C4-2B (cell line): ENCODE measurements around the gene KAT8.

Experiments
- CTCF ChIP-seq: fragments of 450-650 bp; conservative IDR thresholded peaks from 2 replicates; pipeline ENCODE4 v1.5.1; 2017; ENCODE audit warnings: mild to moderate bottlenecking
- ZFX ChIP-seq: fragments of 450-650 bp; IDR thresholded peaks from 2 replicates; pipeline ENCODE4 v1.6.1; 2017

DNA sequence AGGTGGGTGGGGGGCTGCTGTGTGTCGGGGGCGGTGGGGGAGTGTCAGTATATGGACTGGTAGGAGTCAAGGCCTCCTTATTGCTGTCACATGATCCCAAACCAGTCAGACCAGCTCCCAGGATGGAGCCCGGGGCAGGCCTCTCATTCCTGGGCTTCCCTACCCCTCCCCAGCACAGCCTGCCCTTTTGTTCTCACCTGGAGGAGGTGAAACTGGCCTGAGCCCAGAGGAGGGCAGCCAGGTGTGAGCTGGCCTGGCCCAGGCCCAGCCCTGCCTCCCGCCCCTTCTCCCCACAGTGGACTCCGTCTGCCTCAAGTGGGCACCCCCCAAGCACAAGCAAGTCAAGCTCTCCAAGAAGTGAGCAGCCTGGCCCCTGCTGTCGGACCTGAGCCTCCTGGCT, 13.4 kb downstream of the KAT8 start:
- TF ChIP-seq CTCF (no peak), ZFX (no peak)
